OCI-LY7 (cell line): ENCODE measurements around the gene KCNQ1.

ENCODE experiments used
- EZH2phosphoT487 ChIP-seq: fragments of 200-600 bp; sonication (generic); IDR thresholded peaks from 2 replicates; pipeline ENCODE4 v1.6.1; 2018; ENCODE audit warnings: low read depth, borderline replicate concordance, mild to moderate bottlenecking, mixed run types, antibody characterized with exemption, low read length, moderate library complexity, mixed read lengths
- TF ChIP-seq, protein P1 (sequence below): fragments of 200-600 bp; sonication (generic); conservative IDR thresholded peaks from 2 replicates; pipeline ENCODE4 v1.5.1; 2014; ENCODE audit warnings: mild to moderate bottlenecking, antibody characterized with exemption, low read length, moderate library complexity, mixed read lengths

DNA sequence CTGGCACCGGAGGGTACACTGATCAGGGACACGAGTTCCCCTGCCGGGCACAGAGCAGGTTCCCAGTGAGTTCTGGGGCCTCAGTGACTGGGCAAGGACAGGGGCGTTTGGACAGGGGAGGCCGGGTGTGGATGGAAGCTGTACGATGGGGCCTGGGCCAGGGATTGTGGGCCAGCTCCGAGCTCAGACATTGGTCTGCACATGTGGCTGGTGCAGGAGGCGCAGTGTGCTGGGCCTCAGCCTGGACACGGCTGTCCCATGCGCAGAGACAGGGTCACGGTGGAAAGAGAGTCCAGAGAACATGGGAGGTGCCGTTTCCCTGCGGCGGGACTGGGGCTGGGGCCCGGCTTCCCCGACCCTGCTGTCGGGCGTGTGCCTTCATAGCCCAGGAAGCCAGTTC is 380.0 kb downstream of the KCNQ1 start:
- TF ChIP-seq, protein P1, sequence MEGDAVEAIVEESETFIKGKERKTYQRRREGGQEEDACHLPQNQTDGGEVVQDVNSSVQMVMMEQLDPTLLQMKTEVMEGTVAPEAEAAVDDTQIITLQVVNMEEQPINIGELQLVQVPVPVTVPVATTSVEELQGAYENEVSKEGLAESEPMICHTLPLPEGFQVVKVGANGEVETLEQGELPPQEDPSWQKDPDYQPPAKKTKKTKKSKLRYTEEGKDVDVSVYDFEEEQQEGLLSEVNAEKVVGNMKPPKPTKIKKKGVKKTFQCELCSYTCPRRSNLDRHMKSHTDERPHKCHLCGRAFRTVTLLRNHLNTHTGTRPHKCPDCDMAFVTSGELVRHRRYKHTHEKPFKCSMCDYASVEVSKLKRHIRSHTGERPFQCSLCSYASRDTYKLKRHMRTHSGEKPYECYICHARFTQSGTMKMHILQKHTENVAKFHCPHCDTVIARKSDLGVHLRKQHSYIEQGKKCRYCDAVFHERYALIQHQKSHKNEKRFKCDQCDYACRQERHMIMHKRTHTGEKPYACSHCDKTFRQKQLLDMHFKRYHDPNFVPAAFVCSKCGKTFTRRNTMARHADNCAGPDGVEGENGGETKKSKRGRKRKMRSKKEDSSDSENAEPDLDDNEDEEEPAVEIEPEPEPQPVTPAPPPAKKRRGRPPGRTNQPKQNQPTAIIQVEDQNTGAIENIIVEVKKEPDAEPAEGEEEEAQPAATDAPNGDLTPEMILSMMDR = no peak
- TF ChIP-seq EZH2phosphoT487 = no peak
